ENCODE measurements around the gene TMEM41B.
"Not testable (repeated sequence)": the region's sequence is repeated elsewhere in the genome, so short reads cannot be mapped to it uniquely, and the experiment has no call there.

TMEM41B gene

DNA sequence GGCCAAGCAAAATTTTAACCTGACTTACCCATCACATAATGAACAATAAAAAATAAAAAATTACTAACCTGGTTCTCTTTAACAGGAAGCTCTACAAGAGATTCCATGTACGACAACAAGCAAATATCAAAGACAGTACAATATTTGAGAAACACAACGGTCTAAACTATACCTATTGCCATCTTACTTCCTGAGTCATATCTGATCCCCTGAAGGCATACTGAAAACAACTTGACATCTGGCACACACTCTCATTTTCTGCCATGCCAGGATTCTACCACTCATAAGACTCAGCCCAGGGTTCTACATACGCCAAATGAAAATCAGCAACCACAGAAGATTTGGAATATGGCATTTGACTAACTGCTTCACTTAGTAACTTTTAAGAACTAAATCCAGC is 63.1 kb downstream of the TMEM41B start:
- Mint-ChIP-seq H3K27ac (no peak overlapping the region), H3K9me3 (no peaks in the 10 kb centered on the region), H3K4me3 (no peak overlapping the region), H3K36me3 (peaks cover 4% of the 10 kb centered on the region), H3K4me1 (peaks cover 24% of the 10 kb centered on the region)
- ATAC-seq (peak; percentile 69), DNase-seq (ENCODE audit: low spot score in 2 of 2) (no peak)

DNA sequence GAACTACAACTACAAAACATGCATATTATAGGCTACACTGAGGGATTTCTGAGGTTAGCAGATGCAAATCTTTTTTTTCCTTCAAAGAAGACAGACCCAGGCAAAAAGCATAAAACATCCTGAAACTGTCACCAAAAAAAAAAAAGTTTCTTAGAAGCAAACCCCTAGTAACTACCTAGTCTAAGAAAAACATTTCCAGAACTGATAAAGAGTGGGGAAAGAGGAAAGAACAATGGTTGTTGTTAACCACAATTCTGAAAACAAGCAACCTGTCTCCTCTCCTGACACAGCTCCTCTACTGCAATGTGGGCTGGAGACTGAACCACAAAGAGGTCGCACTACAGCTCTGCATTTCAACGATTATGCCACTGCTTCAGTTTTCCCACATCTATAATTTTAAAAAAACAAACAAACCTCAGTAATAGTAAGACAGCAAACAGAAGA is 64.2 kb downstream of the TMEM41B start:
- no peak for DNase-seq (ENCODE audit: low spot score in 2 of 2)
- Mint-ChIP-seq H3K4me3 (peak overlapping the region; percentile 27), H3K27ac (peak overlapping the region; percentile 48), H3K36me3 (peaks cover 4% of the 10 kb centered on the region), H3K4me1 (peaks cover 24% of the 10 kb centered on the region), H3K9me3 (no peaks in the 10 kb centered on the region)
- peak; percentile 92 for ATAC-seq

DNA sequence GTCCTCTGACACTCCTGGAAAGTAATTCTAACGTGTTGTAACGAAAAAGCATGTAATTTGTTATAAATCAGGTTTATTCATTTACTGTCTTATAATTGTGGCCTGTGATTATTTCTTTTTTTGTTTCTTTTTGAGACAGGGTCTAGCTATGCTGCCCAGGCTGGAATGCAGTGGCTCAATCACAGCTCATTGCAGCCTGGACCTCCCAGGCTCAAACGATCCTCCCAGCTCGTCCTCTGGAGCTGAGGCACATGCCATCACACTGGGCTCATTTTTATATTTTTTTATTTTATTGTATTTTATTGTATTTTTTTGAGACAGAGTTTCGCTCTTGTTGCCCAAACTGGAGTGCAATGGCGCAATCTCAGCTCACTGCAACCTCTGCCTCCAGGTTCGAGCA is 65.1 kb downstream of the TMEM41B start:
- Mint-ChIP-seq H3K4me3 (no peak overlapping the region), H3K27ac (no peak overlapping the region)

DNA sequence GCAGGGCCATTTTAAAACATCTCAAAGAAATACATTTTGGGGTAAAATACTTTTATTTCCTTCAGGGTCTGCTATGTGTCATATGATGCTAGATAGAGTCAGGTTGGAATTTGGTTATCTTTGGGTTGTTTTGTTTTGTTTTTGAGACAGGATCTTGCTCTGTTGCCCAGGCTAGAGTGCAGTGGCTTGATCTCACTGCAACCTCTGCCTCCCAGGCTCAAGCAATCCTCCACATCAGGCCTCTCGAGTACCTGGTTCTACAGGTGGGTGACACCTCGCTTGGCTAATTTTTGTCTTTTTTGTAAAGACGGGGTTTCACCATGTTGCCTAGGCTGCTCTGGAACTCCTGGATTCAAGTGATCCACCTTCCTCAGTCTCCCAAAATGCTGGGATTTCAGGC is 66.5 kb downstream of the TMEM41B start:
- Mint-ChIP-seq H3K4me3 (no peak overlapping the region), H3K4me1 (peaks cover 24% of the 10 kb centered on the region)
- ATAC-seq: no peak

More for the DNA sequence above, 65.1 kb downstream of the TMEM41B start:
- H3K36me3 Mint-ChIP-seq: peaks cover 4% of the 10 kb centered on the region
- no peaks in the 10 kb centered on the region for H3K9me3 Mint-ChIP-seq
- ATAC-seq: no peak
- DNase-seq (ENCODE audit: low spot score in 2 of 2): no peak
- peaks cover 24% of the 10 kb centered on the region for H3K4me1 Mint-ChIP-seq

DNA sequence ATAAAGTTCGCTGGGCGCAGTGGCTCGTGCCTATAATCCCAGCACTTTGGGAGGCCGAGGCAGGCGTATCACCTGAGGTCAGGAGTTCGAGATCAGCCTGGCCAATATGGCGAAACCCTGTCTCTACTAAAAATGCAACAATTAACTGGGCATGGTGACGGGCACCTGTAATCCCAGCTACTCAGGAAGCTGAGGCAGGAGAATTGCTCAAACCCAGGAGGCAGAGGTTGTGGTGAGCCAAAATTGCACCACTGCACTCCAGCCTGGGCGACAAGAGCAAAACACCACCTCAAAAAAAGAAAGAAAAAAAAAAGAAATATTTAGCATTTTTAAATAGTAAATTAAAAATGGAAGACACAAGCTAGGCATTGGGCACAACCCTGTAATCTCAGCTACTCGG is 78.2 kb downstream of the TMEM41B start:
- not testable (repeated sequence) for H3K4me3 Mint-ChIP-seq; H3K9me3 Mint-ChIP-seq; ATAC-seq; H3K36me3 Mint-ChIP-seq; H3K27ac Mint-ChIP-seq; H3K4me1 Mint-ChIP-seq; DNase-seq (ENCODE audit: low spot score in 2 of 2)

More for the DNA sequence above, 66.5 kb downstream of the TMEM41B start:
- Mint-ChIP-seq H3K36me3 (peaks cover 1% of the 10 kb centered on the region), H3K9me3 (no peaks in the 10 kb centered on the region), H3K27ac (no peak overlapping the region)
- DNase-seq (ENCODE audit: low spot score in 2 of 2): no peak

DNA sequence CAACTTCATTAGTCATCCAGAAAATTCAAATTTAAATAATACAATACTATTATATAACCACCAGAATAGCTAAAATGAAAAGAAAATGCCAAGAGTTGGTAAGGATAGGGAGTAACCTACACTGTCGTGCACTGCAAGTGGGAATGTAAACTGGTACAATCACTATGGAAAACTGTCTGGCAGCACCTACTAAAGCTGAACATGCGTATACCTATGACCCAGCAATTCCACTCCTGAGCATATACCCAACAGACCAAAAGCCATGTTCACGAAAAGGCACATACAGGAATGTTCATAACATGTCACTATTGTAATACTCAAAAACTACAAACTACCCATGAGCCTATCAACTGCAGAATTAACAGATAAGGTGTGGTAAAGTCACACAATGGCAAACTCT is 81.9 kb downstream of the TMEM41B start:
- no peaks in the 10 kb centered on the region for H3K9me3 Mint-ChIP-seq
- DNase-seq (ENCODE audit: low spot score in 2 of 2) (no peak), ATAC-seq (no peak)
- no peak overlapping the region for H3K27ac Mint-ChIP-seq
- H3K4me3 Mint-ChIP-seq: no peak overlapping the region
- peaks cover 8% of the 10 kb centered on the region for H3K4me1 Mint-ChIP-seq
- H3K36me3 Mint-ChIP-seq: no peaks in the 10 kb centered on the region

DNA sequence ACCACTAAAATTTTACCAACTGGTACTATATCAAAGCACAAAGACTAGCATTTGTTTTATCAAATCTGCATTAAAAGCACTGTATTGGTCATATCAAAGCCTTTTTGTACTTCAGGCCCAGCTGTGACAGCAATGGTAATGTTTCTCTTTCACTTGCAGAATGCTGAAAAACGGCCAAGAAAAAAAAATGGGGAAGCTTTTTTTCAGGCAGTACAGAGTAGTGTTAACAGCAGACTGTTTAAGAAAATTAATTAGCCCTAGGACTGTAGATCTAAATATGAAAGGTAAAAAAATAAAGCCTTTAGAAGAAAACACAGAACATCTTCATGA is 82.6 kb downstream of the TMEM41B start:
- H3K4me3 Mint-ChIP-seq: no peak overlapping the region
- H3K27ac Mint-ChIP-seq: no peak overlapping the region
- H3K9me3 Mint-ChIP-seq: no peaks in the 10 kb centered on the region
- no peaks in the 10 kb centered on the region for H3K36me3 Mint-ChIP-seq
- DNase-seq (ENCODE audit: low spot score in 2 of 2) (no peak), ATAC-seq (no peak)
- H3K4me1 Mint-ChIP-seq: peaks cover 8% of the 10 kb centered on the region
